GM19463 (cell line): ENCODE data around the gene FBXL16.

ENCODE experiments used
- ATAC-seq: cut with Tn5 transposase; IDR thresholded peaks from one replicate; pipeline ENCODE4 v1.9.1; 2021; ENCODE audit warnings: mild to moderate bottlenecking, moderate library complexity; ENCODE audit not compliant: unreplicated experiment

Gene FBXL16

DNA sequence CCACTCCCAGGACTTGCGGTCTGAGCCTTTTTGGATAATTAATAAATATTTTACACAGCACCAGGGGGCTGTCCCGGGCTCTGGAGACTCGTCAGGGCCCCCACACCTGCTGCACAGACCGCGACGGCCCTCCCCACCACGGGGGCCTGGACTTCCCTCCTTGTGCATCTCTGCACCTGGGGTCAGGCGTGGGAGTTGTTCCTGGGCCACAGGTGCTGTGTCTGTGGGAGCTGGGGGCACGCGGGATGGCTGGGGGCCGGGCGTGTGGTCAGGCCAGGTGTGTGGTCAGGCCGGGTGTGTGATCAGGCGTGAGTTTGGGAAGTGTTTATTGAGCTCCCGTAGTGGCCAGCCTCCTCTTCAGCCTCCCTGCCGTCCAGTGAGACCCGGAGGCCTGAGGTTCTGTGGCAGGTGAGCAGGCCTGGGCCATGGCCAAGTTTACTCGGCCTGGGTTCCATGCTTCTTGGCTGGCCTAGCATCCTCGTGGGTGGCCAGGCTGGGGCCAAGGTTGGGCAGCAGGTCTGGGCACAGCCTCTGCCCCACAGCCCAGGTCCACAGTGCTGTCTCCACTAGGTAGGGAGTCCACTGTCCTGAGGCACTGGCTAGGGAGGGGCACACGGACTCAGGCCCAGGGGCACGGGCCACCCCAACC, 27.3 kb downstream of the FBXL16 start:
- no peak for ATAC-seq

DNA sequence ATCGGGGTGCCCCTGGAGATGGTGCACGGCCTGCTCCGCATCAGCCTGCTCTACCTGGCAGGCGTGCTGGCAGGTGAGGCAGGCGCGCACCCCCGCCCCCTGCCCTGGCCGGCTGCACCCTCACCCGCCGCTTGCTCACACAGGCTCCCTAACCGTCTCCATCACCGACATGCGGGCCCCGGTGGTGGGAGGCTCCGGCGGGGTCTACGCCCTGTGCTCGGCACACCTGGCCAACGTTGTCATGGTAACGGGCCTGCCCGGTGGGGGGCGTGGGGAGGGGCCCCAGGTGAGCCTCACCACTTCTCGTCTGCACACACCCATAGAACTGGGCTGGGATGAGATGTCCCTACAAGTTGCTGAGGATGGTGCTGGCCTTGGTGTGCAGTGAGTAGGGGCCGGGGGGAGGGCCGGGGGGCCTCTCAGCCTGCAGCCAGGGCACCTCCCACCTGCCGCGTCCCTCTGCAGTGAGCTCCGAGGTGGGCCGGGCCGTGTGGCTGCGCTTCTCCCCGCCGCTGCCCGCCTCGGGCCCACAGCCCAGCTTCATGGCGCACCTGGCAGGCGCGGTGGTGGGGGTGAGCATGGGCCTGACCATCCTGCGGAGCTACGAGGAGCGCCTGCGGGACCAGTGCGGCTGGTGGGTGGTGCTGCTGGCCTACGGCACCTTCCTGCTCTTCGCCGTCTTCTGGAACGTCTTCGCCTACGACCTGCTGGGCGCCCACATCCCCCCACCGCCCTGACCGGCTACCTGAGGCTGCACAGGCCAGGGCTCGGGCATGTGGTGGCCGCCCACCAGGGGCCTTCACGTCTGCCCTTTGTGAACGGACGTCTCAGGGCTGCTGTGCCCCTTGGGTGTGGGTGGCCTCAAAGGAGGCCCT, 28.0 kb downstream of the FBXL16 start:
- no peak for ATAC-seq

DNA sequence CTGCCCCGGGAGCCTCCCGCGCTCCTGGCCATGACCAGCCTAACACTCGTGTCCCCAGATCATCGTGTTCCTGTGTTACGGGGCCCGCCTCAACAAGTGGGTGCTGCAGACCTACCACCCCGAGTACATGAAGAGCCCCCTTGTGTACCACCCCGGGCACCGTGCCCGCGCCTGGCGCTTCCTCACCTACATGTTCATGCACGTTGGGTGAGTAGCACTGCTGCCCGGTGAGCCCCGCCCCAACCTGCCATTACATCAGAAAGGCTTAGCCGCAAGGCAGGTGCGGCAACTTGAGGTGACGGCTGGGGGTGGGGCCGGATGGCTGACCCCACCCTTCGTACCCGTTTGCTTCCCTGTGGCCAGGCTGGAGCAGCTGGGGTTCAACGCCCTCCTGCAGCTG, 28.7 kb downstream of the FBXL16 start:
- no peak for ATAC-seq

DNA sequence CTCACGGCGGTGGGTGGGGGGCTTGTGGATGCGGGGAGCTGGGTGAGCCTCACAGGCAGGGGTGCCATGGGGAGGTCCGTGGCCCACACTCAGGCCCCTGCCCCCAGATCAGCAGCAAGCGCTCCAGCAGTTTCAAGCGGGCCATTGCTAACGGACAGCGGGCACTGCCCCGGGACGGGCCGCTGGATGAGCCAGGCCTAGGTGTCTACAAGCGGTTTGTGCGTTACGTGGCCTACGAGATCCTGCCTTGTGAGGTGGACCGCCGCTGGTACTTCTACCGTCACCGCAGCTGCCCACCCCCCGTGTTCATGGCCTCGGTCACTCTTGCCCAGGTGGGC, 29.1 kb downstream of the FBXL16 start:
- ATAC-seq, result no peak

DNA sequence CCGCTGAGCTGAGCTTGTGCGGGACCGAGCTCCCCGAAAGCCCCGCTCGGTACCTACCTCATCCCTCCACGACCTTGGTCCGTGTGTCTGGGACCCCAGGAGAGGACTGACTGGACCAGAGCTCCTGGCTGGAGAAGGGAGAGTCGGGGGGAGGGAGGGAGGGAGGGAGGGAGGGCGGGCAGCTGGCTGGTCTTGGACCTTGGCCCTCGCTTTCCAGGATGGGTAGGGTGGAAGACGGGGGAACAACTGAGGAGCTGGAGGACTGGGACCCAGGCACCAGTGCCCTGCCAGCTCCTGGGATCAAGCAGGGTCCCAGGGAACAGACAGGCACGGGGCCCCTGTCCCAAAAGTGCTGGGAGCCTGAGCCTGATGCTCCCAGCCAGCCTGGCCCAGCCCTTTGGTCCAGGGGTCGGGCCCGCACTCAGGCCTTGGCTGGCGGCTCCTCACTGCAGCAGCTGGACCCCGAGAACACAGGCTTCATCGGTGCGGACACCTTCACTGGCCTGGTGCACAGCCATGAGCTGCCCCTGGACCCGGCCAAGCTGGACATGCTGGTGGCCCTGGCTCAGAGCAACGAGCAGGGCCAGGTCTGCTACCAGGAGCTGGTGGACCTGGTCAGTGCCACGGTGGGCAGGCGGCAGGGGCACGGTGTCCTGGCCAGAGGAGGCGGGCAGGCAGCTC, 29.6 kb downstream of the FBXL16 start:
- no peak for ATAC-seq

DNA sequence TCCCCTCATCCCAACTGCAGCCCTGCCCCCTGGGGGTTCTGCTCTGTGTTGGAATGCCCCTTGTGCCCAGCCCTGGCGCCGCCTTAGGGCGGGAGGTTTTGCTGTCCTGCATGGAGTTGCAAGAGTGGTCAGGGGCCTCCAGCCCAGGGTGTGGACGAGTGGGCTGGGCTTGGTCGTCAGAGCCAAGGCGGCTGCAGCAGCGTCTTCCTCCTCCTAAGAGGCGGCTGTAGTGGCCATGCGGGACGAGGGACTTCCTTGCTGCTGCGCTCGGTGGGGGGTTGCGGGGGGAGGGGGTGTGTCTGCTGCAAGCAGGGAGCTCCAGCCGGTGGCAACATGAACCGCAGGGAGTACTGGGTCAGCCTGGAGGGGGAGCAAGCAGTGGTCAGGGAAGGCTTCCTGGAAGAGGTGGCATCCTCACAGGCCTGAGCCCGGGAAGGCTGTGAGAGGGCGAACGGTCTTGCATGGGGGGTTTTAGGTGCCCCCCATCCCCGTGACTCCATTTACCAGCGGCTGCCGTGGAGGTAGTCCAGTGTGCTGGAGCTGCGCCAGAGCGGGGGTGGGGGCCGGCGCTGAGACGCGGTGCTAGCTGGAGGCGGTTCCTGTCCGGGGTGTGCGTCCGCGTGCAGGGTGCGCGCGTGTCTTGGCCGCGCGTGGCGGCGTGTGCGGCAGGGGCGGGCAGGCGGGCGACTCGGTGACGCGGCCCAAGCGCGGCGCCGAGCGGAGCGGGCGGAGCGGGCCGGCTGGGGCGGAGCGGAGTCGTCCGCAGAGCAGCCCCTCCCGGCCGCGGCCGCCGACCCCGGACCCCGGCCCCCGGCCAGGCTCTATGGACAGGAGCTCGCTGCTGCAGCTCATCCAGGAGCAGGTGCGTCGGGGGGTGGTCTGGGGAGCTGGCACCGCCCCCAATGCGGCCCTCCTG, 30.4 kb downstream of the FBXL16 start, which contains the start of gene RHBDL1:
RHBDL1 (plus strand) TSS at position 704 of the 916 bp plus-strand sequence; CDS start at position 824, 120 bp downstream.
- ATAC-seq, result no peak

DNA sequence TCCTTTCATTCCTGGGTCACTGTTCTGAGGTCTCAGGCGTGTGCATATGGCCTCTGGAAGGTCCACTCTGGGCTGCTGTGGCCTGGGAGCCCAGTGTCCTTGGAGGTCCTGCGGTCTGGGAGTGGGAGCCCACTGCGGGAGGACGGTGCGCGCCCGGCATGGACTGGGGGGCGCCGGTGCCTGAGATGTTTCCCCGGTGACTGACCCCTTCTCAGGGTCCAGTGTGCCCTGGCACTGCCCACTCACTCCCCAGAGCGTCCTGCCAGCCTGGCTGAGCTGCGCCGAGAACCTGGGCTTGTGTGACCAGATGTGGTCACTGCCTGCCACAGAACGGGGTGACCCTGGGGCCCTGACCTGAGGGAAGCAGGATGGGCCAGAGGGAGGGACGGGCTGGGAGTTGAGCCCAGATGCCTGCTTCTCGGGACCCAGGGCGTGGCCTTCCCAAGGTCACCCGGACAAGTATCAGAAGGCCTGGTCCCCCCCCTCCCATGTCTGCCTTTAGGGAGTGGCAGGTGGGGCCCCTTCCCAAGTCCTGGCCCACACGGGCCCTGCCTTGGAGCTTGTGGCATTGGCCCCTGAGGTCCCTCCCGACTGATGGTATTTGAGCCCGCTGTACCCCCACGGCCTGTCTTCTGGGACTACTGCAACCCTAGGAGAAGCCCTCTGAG, 31.3 kb downstream of the FBXL16 start:
- no peak for ATAC-seq

DNA sequence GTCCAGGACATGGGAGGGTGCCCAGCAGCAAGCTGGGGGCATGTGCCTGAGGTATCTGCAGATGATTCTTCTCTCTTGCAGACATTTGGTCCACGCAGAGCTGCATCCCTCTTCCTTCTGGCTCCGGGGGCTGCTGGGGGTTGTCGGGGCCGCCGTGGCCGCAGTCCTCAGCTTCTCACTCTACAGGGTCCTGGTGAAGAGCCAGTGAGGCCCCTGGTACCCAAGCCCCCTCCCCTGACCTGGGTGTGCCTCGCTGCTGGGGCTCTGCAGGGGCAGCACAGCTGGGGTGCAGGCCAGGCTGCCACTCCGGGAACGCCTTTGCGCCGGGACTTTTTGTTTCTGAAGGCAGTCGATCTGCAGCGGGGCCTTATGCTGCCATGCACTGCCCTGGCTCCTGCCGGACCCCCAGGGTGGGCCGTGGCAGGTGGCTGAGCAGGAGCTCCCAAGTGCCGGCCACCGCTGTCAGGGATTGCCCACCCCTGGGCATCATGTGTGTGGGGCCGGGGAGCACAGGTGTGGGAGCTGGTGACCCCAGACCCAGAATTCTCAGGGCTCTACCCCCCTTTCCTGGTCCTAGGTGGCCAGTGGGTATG, 32.1 kb downstream of the FBXL16 start:
- ATAC-seq, result no peak

DNA sequence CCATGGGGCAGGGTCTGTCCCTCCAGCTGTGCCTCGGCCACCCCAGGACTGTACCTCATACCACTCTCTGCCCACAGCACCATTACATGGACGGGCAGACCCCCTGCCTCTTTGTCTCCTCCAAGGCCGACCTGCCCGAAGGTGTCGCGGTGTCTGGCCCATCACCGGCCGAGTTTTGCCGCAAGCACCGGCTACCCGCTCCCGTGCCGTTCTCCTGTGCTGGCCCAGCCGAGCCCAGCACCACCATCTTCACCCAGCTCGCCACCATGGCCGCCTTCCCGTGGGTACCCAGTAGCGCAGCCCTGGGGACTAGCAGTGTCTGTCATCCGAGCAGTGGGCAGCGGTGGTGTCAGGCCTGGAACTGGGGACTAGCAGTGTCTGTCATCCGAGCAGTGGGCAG, 32.8 kb downstream of the FBXL16 start:
- no peak for ATAC-seq

DNA sequence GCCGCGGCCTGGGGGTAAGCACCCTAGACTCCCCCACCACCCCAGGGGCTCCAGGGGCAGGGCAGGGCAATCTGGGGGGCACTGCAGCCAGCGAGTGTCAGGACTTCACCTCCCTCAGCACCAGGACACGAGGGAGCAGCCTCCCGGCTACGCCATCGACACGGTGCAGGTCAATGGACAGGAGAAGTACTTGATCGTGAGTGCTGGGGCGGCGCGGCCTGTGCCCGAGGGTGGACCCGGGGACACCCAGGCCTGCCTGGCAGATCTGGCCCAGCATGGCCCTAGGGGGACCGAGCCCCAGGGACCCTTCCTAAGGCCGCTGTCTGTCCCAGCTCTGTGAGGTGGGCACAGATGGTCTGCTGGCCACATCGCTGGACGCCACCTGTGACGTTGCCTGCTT, 33.2 kb downstream of the FBXL16 start:
- ATAC-seq, result no peak

DNA sequence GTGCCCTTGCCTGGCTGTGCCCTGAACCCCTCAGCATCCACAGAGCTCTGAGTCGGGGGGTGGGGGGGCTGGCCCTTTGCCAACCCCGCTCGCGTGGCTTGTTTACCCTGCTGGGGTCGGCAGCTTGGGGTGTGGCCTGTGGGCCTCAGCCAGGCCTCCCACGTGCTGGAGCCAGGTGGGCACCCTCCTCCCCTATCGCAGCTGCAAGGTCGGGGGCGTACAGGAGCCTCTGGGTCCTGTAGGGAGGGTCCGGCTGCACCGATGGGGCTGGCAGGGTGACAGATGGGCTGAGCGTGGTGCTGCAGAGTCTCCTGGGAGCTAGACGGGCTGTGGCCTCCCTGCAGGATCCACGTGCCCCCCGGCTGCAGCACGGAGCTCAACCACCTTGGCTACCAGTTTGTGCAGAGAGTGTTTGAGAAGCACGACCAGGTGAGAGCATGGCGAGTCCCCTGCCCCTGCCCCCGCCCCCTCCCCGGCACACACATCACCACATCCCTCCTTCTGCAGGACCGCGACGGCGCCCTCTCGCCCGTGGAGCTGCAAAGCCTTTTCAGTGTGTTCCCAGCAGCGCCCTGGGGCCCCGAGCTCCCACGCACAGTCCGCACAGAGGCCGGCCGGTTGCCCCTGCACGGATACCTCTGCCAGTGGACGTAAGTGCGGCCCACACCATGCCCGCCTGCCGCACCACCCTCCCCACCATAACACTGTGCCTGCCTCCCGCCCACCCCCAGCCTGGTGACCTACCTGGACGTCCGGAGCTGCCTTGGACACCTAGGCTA, 34.1 kb downstream of the FBXL16 start:
- no peak for ATAC-seq

DNA sequence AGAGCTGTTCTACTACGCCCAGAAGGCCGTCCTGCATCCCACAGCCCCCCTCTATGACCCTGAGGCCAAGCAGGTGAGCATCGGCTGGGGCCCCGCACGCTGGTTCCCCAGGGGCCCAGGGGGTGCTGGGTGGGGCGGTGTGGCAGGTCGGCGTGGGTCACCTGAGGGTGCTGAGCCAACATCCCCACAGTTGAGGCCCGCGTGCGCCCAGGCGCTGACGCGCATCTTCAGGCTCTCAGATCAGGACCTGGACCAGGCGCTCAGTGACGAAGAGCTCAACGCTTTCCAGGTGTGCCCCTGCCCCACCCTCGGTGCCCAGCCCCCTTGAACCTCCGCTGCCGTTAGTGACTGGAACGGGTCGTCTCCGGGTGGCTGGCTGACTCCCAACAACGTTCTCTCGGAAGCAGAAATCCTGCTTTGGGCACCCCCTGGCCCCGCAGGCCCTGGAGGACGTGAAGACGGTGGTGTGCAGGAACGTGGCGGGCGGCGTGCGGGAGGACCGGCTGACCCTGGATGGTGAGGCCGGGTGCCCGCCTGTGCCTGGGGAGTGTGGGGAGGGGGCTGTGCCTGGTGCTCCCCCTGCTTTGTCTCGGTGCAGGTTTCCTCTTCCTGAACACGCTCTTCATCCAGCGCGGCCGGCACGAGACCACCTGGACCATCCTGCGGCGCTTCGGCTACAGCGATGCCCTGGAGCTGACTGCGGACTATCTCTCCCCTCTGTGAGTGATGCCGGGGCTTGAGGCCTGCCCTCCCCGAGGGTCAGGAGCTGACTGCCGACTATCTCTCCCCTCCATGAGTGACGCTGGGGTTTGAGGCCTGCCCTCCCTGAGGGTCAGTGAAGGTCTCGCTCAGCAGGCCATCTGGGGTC, 34.9 kb downstream of the FBXL16 start:
- no peak for ATAC-seq

DNA sequence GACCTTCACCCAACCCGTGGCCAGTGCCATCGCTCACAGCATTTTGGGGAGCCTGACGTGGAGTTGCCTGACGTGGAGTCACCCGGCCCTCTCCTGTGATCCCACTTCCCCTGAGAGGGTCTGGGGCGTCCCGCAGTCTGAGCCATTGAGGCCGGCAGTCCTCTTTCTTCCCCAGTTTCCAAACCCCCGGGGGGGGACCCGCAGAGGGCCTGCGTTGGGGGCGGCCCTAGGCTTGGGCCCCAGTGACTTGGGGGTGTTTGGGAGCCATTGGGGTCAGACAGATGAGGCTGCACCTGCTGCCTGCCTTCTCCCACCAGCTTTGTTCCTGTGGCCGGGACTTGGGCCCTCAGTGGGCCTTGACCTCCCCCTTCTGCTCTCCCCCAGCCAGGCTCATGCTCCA, 35.9 kb downstream of the FBXL16 start:
- no peak for ATAC-seq

DNA sequence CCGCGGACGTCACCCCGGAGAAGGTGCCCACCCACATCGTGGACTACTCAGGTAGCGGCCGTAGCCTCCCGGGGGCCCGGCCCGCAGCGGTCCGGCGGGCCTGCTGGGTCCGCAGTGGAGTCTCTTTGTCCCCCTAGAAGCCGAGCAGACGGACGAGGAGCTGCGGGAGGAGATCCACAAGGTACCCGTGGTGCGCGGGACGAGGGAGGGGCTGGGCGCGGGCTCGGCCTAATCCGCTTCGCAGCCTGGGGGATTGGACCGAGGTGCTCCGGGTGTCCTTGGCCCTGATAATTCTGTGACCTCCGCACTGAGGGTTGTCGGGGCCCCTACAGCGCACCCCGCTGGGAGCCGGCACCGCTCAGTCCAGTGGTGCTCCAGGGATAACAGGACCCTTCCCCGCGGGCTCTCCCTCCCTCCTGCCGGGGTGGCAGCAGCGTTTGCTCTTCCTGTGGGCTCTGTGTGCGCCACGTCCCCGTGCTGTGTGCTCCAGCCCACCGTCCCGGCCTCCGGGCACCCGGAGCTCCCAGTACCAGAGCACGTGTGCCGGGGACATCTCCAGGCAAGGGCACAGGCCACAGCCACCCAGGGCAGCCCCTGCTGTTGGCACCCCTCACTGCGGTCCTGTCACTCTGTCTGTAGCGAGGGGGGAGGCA, 37.0 kb downstream of the FBXL16 start:
- ATAC-seq, result no peak

DNA sequence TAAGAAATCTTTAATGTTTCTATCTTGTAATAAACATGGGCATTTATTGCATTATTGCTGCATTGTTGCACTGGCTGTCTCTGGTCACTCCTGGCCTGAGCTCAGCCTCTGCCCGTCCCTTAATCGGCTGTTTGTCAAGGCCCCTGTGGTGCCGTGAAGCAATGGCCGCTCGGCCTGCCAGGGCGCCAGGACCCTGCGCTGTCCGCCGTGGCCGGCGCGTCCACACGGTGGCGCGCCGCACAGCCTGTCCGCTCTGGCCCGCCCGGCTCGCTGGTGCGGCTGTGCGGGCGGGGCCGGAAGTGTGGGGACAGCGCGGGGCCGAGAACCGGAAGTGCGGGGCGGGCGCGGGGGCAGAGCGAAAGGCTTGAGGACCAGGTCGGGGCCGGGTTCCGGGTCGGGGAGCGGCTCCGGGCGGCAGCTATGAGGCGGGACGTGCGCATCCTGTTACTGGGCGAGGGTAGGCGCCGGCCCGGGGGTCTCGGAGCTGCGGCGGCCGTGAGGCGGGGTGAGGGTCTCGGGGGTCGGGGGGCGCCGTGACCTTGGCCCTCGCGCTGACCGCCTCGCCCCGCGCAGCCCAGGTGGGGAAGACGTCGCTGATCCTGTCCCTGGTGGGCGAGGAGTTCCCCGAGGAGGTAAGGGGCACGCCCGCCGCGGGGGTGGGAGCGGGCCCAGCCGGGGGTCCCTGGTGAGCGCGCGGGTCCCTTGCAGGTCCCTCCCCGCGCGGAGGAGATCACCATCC, 37.7 kb downstream of the FBXL16 start, which contains the start of gene RHOT2:
RHOT2 (plus strand) TSS at position 353 of the 739 bp plus-strand sequence; CDS start at position 421, 68 bp downstream.
- ATAC-seq, result peak; percentile 92

DNA sequence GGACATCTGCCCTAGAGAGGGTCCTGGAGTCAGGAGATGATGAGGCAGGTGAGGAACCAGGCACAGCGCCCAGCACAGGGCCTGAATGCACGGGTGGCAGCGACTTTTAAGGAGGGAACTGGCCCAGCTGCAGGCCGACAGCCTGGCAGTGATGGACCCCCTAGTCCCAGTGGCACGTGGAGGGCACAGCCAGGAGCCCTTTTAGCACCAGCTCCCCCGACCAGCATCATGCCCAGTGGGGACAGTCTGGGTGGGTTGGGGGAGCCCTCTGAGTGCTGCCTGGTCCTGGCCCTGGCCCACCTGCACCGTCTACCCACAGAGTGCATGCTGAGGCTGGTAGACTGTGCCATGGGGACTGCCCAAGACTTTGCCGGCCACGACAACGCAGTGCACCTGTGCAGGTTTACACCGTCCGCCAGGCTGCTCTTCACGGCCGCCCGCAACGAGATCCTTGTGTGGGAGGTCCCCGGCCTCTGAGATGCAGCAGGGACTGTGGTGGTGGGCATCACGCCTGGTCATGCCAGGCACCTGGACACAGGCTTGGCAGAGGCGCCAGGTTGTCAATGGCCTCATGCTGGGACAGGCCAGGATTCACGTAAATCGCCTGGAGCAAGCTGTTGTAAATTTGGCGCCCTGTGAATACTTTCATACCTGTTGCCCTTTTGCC, 38.4 kb downstream of the FBXL16 start:
- ATAC-seq, result no peak
